K562 (cell line): ENCODE data around the gene PMPCA. TPM values are rescaled to one million over a fixed set of nuclear protein-coding genes. Genes with fewer than 3 reads are reported as not detected.

Experiments
- polyA plus RNA-seq, 8 experiments: library from polyadenylated mRNA; depleted of rRNA in 4 of 8; stranded (reverse) in 5 of 8; unstranded in 3 of 8; fragments of >200 nt; fragmentation: Nextera tagmentation in 2 of 8; fragmentation: Illumina TruSeq in 1 of 8; extraction: Ambion mirVana in 2 of 8; extraction: Trizol in 1 of 8; gene quantifications; 2 replicates each; pipeline versions ENCODE4 v1.2.1 to v1.2.3, GENCODE V29; 2011 to 2014; ENCODE audit warnings: inconsistent platforms in 1 of 8, missing spikeins in 1 of 8
- total RNA-seq, 7 experiments: library from RNA; depleted of rRNA in 6 of 7; stranded (reverse); fragments of >200 nt in 6 of 7; fragmentation: Illumina TruSeq in 2 of 7; extraction: Trizol in 2 of 7; gene quantifications; 2 replicates each; pipeline versions ENCODE4 v1.2.1 to v1.2.3, GENCODE V29; 2011 to 2021; ENCODE audit warnings: low replicate concordance in 1 of 7
- TF ChIP-seq, protein P1 (sequence below): fragments of 250-450 bp; sonication (Bioruptor Pico); IDR thresholded peaks from 2 replicates; pipeline ENCODE4 v1.4.0; 2020; ENCODE audit warnings: mild to moderate bottlenecking, moderate library complexity
- TF ChIP-seq, protein P2 (sequence below), 2 experiments: fragments of 450-650 bp in 1 of 2; IDR thresholded peaks; 2 replicates each; pipeline ENCODE4 v1.6.1; 2011 to 2017; ENCODE audit warnings: low read depth in 2 of 2, antibody characterized with exemption in 1 of 2, borderline replicate concordance in 1 of 2, low read length in 1 of 2, mild to moderate bottlenecking in 1 of 2, mixed read lengths in 1 of 2; ENCODE audit not compliant: control insufficient read depth in 1 of 2
- TF ChIP-seq, protein P3 (sequence below): fragments of 250-450 bp; sonication (Bioruptor Pico); IDR thresholded peaks from 2 replicates; pipeline ENCODE4 v1.5.0; 2021; ENCODE audit warnings: mild to moderate bottlenecking, borderline replicate concordance

Gene PMPCA
- total and polyA plus RNA-seq, 9 of the 15 experiments (the other 6 are each of a cell fraction or from before 2014, with no cell fraction given): 23.9 to 143 (median 86.6) TPM

DNA sequence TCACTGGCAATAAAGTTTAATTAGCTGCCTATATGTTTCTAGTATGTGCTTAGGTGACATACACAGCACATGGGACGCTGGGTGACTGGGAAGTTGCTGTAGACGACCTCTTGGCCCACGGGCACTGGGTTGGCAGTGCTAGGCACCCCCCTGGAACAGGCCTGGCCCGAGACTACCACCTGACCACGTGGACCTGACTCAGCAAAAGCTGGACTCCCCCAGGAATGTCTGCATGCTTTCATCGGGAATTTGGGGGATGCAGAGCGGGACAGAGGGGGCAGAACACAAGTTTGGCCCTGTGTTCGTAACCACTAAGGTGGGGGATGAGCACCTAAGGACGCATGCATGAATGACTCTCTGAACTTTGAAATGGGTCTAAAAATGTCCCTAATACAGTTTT, 45.8 kb downstream of the PMPCA start (continued):
- TF ChIP-seq, protein P1, sequence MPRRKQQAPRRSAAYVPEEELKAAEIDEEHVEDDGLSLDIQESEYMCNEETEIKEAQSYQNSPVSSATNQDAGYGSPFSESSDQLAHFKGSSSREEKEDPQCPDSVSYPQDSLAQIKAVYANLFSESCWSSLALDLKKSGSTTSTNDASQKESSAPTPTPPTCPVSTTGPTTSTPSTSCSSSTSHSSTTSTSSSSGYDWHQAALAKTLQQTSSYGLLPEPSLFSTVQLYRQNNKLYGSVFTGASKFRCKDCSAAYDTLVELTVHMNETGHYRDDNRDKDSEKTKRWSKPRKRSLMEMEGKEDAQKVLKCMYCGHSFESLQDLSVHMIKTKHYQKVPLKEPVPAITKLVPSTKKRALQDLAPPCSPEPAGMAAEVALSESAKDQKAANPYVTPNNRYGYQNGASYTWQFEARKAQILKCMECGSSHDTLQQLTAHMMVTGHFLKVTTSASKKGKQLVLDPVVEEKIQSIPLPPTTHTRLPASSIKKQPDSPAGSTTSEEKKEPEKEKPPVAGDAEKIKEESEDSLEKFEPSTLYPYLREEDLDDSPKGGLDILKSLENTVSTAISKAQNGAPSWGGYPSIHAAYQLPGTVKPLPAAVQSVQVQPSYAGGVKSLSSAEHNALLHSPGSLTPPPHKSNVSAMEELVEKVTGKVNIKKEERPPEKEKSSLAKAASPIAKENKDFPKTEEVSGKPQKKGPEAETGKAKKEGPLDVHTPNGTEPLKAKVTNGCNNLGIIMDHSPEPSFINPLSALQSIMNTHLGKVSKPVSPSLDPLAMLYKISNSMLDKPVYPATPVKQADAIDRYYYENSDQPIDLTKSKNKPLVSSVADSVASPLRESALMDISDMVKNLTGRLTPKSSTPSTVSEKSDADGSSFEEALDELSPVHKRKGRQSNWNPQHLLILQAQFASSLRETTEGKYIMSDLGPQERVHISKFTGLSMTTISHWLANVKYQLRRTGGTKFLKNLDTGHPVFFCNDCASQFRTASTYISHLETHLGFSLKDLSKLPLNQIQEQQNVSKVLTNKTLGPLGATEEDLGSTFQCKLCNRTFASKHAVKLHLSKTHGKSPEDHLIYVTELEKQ (CRISPR knock-in tag): no peak
- TF ChIP-seq, protein P2, sequence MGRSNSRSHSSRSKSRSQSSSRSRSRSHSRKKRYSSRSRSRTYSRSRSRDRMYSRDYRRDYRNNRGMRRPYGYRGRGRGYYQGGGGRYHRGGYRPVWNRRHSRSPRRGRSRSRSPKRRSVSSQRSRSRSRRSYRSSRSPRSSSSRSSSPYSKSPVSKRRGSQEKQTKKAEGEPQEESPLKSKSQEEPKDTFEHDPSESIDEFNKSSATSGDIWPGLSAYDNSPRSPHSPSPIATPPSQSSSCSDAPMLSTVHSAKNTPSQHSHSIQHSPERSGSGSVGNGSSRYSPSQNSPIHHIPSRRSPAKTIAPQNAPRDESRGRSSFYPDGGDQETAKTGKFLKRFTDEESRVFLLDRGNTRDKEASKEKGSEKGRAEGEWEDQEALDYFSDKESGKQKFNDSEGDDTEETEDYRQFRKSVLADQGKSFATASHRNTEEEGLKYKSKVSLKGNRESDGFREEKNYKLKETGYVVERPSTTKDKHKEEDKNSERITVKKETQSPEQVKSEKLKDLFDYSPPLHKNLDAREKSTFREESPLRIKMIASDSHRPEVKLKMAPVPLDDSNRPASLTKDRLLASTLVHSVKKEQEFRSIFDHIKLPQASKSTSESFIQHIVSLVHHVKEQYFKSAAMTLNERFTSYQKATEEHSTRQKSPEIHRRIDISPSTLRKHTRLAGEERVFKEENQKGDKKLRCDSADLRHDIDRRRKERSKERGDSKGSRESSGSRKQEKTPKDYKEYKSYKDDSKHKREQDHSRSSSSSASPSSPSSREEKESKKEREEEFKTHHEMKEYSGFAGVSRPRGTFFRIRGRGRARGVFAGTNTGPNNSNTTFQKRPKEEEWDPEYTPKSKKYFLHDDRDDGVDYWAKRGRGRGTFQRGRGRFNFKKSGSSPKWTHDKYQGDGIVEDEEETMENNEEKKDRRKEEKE (IDR thresholded peaks at IDR 0.05; ENCODE audit: borderline replicate concordance in 1 of 2, control insufficient read depth in 1 of 2, low read depth in 2 of 2, low read length in 1 of 2): no peak
- TF ChIP-seq, protein P3, sequence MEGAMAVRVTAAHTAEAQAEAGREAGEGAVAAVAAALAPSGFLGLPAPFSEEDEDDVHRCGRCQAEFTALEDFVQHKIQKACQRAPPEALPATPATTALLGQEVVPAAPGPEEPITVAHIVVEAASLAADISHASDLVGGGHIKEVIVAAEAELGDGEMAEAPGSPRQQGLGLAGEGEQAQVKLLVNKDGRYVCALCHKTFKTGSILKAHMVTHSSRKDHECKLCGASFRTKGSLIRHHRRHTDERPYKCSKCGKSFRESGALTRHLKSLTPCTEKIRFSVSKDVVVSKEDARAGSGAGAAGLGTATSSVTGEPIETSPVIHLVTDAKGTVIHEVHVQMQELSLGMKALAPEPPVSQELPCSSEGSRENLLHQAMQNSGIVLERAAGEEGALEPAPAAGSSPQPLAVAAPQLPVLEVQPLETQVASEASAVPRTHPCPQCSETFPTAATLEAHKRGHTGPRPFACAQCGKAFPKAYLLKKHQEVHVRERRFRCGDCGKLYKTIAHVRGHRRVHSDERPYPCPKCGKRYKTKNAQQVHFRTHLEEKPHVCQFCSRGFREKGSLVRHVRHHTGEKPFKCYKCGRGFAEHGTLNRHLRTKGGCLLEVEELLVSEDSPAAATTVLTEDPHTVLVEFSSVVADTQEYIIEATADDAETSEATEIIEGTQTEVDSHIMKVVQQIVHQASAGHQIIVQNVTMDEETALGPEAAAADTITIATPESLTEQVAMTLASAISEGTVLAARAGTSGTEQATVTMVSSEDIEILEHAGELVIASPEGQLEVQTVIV (CRISPR knock-in tag): no peak
